Osteocyte (in vitro differentiated cells): ENCODE data around the gene RTF2. TPM values are rescaled to one million over a fixed set of nuclear protein-coding genes. Genes with fewer than 3 reads are reported as not detected.
"Not testable (repeated sequence)": the region's sequence is repeated elsewhere in the genome, so short reads cannot be mapped to it uniquely, and the experiment has no call there.

ENCODE experiments used
- DNase-seq: peaks from one replicate; pipeline ENCODE4 v3.0.0; 2021; ENCODE audit warnings: mixed read lengths; ENCODE audit not compliant: unreplicated experiment; ENCODE audit errors: extremely low spot score
- H3K27ac Mint-ChIP-seq: one replicate; pipeline ENCODE4 v1.8.0; 2021; ENCODE audit warnings: mild to moderate bottlenecking, mixed read lengths; ENCODE audit not compliant: unreplicated experiment
- H3K27me3 Mint-ChIP-seq: one replicate; pipeline ENCODE4 v1.8.0; 2021; ENCODE audit warnings: mixed read lengths; ENCODE audit not compliant: unreplicated experiment
- H3K36me3 Mint-ChIP-seq: one replicate; pipeline ENCODE4 v1.8.0; 2021; ENCODE audit warnings: mixed read lengths; ENCODE audit not compliant: unreplicated experiment
- H3K4me1 Mint-ChIP-seq: one replicate; pipeline ENCODE4 v1.8.0; 2021; ENCODE audit warnings: mixed read lengths; ENCODE audit not compliant: unreplicated experiment
- H3K4me3 Mint-ChIP-seq: one replicate; pipeline ENCODE4 v1.8.0; 2021; ENCODE audit warnings: mild to moderate bottlenecking, moderate library complexity, mixed read lengths; ENCODE audit not compliant: unreplicated experiment
- H3K9me3 Mint-ChIP-seq: one replicate; pipeline ENCODE4 v1.8.0; 2021; ENCODE audit warnings: mixed read lengths; ENCODE audit not compliant: unreplicated experiment
- total RNA-seq: library from RNA; stranded (reverse); gene quantifications from 2 replicates; pipeline ENCODE4 v1.2.1, GENCODE V29; 2021
- TF ChIP-seq, protein P1 (sequence below): fragments of 200-600 bp; sonication (generic); IDR thresholded peaks from 2 replicates; pipeline ENCODE4 v1.5.0; 2021; ENCODE audit warnings: antibody characterized with exemption, mild to moderate bottlenecking, moderate library complexity

RTF2 gene
- total RNA-seq, 1 donor from 2014 or later = 85.8 TPM

DNA sequence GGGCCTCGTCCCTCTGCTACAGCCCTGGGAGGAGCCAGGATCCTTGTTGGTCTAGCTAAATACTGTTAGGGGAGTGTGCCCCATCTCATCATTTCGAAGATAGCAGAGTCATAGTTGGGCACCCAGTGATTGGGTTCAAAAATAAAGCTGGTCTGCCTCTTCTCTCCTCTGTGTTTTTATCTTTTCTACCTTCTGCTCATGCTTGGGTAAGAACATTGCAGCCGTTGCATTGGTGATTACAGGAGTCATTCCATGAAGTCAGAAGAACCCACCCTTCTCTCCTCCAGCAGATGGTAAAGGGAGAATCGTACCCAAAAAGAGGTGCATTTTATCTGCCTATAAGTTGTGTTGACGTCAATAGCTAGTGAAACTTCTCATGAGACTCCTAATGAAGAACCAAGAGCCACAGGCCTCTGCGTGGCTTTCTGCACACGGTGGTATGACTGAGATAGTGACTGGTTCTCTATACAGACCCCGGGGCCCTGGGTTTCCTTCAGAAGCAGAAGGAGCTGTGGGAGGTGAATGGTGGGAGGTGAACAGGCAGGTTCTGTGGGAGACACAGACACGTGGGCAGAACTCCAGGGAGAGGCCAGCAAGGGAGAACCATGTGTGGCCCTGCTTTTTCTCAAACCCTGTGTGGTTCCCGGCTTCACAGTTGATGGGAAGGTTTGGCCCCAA, 50.4 kb downstream of the RTF2 start:
- H3K4me3 Mint-ChIP-seq = no peak overlapping the region
- peaks cover 43% of the 10 kb centered on the region for H3K36me3 Mint-ChIP-seq
- H3K9me3 Mint-ChIP-seq = peaks cover 10% of the 10 kb centered on the region
- DNase-seq = no peak
- TF ChIP-seq, protein P1, sequence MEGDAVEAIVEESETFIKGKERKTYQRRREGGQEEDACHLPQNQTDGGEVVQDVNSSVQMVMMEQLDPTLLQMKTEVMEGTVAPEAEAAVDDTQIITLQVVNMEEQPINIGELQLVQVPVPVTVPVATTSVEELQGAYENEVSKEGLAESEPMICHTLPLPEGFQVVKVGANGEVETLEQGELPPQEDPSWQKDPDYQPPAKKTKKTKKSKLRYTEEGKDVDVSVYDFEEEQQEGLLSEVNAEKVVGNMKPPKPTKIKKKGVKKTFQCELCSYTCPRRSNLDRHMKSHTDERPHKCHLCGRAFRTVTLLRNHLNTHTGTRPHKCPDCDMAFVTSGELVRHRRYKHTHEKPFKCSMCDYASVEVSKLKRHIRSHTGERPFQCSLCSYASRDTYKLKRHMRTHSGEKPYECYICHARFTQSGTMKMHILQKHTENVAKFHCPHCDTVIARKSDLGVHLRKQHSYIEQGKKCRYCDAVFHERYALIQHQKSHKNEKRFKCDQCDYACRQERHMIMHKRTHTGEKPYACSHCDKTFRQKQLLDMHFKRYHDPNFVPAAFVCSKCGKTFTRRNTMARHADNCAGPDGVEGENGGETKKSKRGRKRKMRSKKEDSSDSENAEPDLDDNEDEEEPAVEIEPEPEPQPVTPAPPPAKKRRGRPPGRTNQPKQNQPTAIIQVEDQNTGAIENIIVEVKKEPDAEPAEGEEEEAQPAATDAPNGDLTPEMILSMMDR = no peak
- H3K4me1 Mint-ChIP-seq = peaks cover 1% of the 10 kb centered on the region
- H3K27ac Mint-ChIP-seq = no peak overlapping the region
- no peaks in the 10 kb centered on the region for H3K27me3 Mint-ChIP-seq

DNA sequence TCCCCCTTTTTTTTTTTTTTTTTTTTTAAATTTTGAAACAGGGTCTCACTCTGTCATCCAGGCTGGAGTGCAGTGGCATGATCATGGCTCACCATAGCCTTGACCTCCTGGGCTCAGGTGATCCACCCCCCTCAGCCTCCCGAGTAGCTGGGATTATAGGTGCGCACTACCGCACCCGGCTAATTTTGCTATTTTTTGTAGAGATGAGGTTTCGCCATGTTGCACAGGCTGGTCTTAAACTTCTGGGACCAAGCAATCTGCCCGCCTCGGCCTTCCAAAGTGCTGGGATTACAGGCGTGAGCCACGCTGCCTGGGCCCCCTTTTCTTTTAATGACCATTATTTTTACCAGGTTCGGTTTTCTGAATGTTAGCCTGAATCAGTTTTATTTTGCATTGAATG, 51.1 kb downstream of the RTF2 start:
- peaks cover 43% of the 10 kb centered on the region for H3K36me3 Mint-ChIP-seq
- DNase-seq = no peak
- TF ChIP-seq, protein P1 = no peak
- H3K4me1 Mint-ChIP-seq = peaks cover 1% of the 10 kb centered on the region
- peaks cover 10% of the 10 kb centered on the region for H3K9me3 Mint-ChIP-seq
- H3K4me3 Mint-ChIP-seq = no peak overlapping the region
- H3K27me3 Mint-ChIP-seq = no peaks in the 10 kb centered on the region
- H3K27ac Mint-ChIP-seq = no peak overlapping the region

DNA sequence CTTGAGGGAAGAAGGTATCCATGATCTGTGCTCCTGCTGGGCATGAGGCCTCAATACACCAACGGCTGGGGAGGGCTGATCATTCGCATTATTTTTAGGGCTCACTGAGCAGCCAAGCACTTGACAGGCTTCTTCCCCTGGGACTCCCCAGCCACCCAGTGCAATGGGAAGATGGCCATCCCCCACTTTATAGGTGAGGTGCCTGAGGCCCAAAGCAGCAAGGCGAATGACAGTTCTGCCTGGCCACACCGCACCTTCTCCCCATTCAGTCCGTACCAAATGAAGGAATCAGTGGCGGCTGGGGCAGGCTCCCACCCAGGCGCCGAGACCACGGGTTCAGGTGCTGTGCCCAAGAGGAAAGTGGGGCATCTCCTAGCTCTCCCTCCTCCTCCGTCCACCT, 51.8 kb downstream of the RTF2 start:
- Mint-ChIP-seq H3K36me3 (peaks cover 43% of the 10 kb centered on the region), H3K4me3 (no peak overlapping the region), H3K9me3 (peaks cover 10% of the 10 kb centered on the region), H3K27ac (no peak overlapping the region), H3K4me1 (peaks cover 1% of the 10 kb centered on the region), H3K27me3 (no peaks in the 10 kb centered on the region)
- TF ChIP-seq, protein P1 = no peak
- no peak for DNase-seq

DNA sequence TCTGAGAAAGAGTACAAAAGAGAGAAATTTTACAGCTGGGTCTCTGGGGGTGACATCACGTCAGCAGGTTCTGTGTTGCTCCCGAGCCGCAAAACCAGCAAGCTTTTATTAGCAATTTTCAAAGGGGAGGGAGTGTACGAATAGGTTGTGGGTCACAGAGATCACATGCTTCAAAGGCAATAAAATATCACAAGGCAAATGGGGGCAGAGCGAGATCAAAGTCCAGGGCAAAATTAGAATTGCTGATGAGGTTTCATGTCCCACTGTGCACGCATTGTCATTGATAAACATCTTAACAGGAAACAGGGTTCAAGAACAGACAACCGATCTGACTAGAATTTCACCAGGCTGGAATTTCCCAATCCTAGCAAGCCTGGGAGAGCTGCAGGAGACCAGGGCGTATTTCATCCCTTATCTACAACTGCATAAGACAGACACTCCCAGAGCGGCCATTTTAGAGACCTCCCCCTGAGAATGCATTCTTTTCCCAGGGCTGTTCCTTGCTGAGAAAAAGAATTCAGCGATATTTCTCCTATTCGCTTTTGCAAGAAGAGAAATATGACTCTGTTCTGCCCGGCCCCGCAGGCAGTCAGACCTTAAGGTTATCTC, 52.4 kb downstream of the RTF2 start:
- not testable (repeated sequence) for H3K9me3 Mint-ChIP-seq, H3K27me3 Mint-ChIP-seq, H3K4me1 Mint-ChIP-seq, DNase-seq, H3K4me3 Mint-ChIP-seq, H3K27ac Mint-ChIP-seq
- peaks cover 43% of the 10 kb centered on the region for H3K36me3 Mint-ChIP-seq

DNA sequence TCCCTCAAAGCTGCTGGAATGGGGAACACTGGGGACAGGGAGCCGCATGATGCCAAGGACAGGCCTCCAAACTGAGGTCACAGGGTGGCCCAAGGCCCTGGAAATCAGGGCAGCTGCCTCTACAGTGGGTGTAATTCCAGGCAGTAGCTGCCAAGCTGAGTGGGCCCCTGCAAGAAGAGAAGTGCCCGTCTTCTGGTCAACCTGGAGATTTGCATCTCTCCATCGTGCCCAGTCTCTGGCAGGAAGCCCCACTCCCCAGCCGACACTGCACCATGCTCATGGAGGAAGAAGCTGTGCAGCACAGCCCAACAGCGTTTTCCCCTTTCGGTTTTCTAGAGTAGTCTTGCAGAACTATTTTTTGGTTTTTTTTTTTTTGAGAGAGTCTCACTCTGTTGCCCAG, 53.9 kb downstream of the RTF2 start:
- no peak for DNase-seq
- TF ChIP-seq, protein P1 = no peak
- Mint-ChIP-seq H3K27ac (no peak overlapping the region), H3K36me3 (peaks cover 42% of the 10 kb centered on the region), H3K27me3 (no peaks in the 10 kb centered on the region), H3K4me1 (no peaks in the 10 kb centered on the region), H3K4me3 (no peak overlapping the region), H3K9me3 (peaks cover 10% of the 10 kb centered on the region)

DNA sequence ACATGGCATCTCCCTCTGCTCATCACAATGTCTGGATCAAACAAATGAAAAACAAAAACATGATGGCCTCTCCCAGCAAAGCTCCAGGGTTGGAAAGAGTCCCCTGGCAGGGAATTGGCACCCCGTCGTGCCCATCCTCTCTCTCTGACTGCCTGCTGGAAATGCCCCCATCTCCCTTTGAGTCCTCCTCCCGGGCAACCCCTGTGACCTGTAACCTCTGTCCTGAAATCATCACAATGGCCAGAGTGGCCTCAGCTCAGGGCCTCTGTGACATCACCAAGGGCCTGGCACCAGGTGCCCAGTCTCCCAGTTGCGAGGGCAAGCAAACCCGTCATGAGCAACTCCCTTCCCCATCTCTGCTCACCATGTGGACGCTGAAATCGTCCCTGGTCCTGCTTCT, 56.0 kb downstream of the RTF2 start, which contains the start of gene FAM209A:
Gene FAM209A, plus strand, starts transcription at position 301 of the 400 bp plus-strand sequence. Its CDS starts 65 bp downstream, at position 366.
- H3K27ac Mint-ChIP-seq, H3K9me3 Mint-ChIP-seq, H3K27me3 Mint-ChIP-seq, H3K4me3 Mint-ChIP-seq, DNase-seq, H3K4me1 Mint-ChIP-seq: not testable (repeated sequence)
- H3K36me3 Mint-ChIP-seq = peaks cover 20% of the 10 kb centered on the region
